NT2/D1 (cell line): ENCODE results near the gene SPATA9.

Experiments
- DNase-seq: peaks from one replicate; pipeline ENCODE4 v3.0.0-alpha.2; 2011; ENCODE audit warnings: low read depth, low spot score
- H3K27me3 ChIP-seq: 2 replicates; pipeline ENCODE4 v1.6.0; 2011; ENCODE audit warnings: mild to moderate bottlenecking; ENCODE audit not compliant: insufficient read length, insufficient read depth
- H3K36me3 ChIP-seq: 2 replicates; pipeline ENCODE4 v1.6.1; 2011; ENCODE audit warnings: mild to moderate bottlenecking, low read length, mixed read lengths; ENCODE audit not compliant: insufficient read depth, insufficient read length
- H3K4me1 ChIP-seq: 2 replicates; pipeline ENCODE4 v1.5.1; 2011; ENCODE audit not compliant: insufficient read depth, insufficient read length
- H3K4me3 ChIP-seq: 2 replicates; pipeline ENCODE4 v1.5.1; 2011; ENCODE audit warnings: low read depth; ENCODE audit not compliant: insufficient read length
- H3K9ac ChIP-seq: 2 replicates; pipeline ENCODE4 v1.6.0; 2011; ENCODE audit warnings: low read depth; ENCODE audit not compliant: insufficient read length
- H3K9me3 ChIP-seq: 2 replicates; pipeline ENCODE4 v1.5.1; 2011; ENCODE audit warnings: mild to moderate bottlenecking, low read length; ENCODE audit not compliant: insufficient read depth
- SUZ12 ChIP-seq: IDR thresholded peaks from 2 replicates; pipeline ENCODE4 v1.6.1; 2011; ENCODE audit not compliant: insufficient read length, insufficient read depth; ENCODE audit errors: extremely low read depth
- YY1 ChIP-seq: IDR thresholded peaks from 2 replicates; pipeline ENCODE4 v1.6.1; 2011; ENCODE audit not compliant: insufficient read length, insufficient read depth
- ZNF274 ChIP-seq: IDR thresholded peaks from 2 replicates; pipeline ENCODE4 v1.6.1; 2011; ENCODE audit warnings: mild to moderate bottlenecking, low read depth, low read length

SPATA9 gene

DNA sequence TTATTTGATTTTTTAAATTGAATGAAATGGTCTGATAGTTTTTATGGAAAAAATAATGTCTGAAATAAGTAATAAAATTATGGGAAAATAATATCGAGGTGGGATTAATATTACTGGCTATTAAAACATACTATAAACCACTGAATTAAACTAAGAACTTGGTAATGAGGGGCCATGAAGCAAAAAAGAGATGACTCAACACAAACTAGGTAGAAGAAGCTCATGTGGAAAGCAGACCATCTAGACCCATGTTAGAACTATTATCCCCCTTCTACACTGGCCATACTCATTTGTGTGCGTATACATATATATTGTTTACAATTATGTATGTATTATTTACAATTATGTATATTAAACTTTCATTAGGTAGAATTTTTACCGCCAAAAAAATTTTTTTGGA, 71.4 kb downstream of the SPATA9 start:
- no peak for TF ChIP-seq SUZ12
- no peak for TF ChIP-seq ZNF274
- TF ChIP-seq YY1 = no peak
- DNase-seq = no peak
- H3K4me3 ChIP-seq = no peak overlapping the region
- no peaks in the 10 kb centered on the region for H3K36me3 ChIP-seq
- no peaks in the 10 kb centered on the region for H3K27me3 ChIP-seq
- no peak overlapping the region for H3K9ac ChIP-seq
- no peaks in the 10 kb centered on the region for H3K4me1 ChIP-seq
- peaks cover 4% of the 10 kb centered on the region for H3K9me3 ChIP-seq

DNA sequence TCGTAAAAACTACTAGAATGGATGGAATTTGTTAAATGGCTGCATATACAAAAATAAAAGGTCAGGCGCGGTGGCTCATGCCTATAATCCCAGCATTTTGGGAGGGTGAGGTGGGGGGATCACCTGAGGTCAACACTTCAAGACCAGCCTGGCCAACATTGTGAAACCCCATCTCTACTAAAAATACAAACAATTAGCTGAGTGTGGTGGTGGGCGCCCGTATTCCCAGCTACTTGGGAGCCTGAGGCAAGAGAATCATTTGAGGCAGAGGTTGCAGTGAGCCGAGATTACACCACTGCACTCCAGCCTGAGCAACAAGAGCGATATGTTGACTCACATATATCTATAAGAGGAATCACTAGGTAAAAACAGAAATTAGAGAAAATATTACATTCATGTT, 72.2 kb downstream of the SPATA9 start:
- peaks cover 4% of the 10 kb centered on the region for H3K9me3 ChIP-seq
- no peaks in the 10 kb centered on the region for H3K36me3 ChIP-seq
- no peak for DNase-seq
- no peaks in the 10 kb centered on the region for H3K27me3 ChIP-seq
- no peak overlapping the region for H3K4me3 ChIP-seq
- H3K9ac ChIP-seq = no peak overlapping the region
- H3K4me1 ChIP-seq = no peaks in the 10 kb centered on the region
- no peak for TF ChIP-seq SUZ12
- no peak for TF ChIP-seq YY1

DNA sequence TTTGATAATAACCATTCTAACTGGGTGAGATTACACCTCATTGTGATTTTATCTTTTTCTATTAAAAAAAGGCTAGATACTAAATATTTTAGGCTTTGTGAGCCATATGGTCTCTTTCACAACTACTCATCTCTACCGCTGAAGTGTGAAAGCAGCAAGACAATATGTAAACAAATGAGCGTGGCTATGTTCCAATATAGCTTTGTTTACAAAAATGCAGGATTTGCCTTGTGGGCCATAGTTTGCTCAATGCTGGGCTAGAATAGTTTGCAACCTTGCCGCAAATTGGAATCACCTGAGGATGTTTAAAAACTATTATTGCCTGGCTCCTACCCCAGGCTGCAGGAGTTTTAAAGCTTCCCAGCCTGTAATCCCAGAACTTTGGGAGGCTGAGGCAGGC, 73.1 kb downstream of the SPATA9 start:
- TF ChIP-seq ZNF274 = no peak
- no peak for TF ChIP-seq SUZ12
- no peak for TF ChIP-seq YY1
- Histone ChIP-seq H3K9ac (no peak overlapping the region), H3K4me1 (no peaks in the 10 kb centered on the region), H3K36me3 (no peaks in the 10 kb centered on the region), H3K27me3 (no peaks in the 10 kb centered on the region), H3K4me3 (no peak overlapping the region), H3K9me3 (peaks cover 4% of the 10 kb centered on the region)
- no peak for DNase-seq
